PC-3 (cell line): ENCODE data around the gene NEK8. TPM values are rescaled to one million over a fixed set of nuclear protein-coding genes. Genes with fewer than 3 reads are reported as not detected.

Experiments
- ATAC-seq: fragments of 200-7000 bp; cut with Tn5 transposase; 2 replicates; pipeline ENCODE4 v1.9.1; 2020; ENCODE audit warnings: mild to moderate bottlenecking, moderate library complexity
- BruUV-seq: library from RNA; stranded (reverse); fragments of 400-500 nt; replicated peaks from 2 replicates; lab custom pipeline; 2021; lab: Mats Ljungman, UMichigan
- CTCF ChIA-PET: fragments of 300-600 bp; sonication (Branson Sonifier 250); formaldehyde crosslinking; loops from one replicate; lab custom pipeline; 2022; ENCODE audit warnings: antibody characterized with exemption; lab: Charles Lee
- POLR2A ChIA-PET: fragments of 300-600 bp; sonication (Branson Sonifier 250); formaldehyde crosslinking; loops from one replicate; lab custom pipeline; 2022; ENCODE audit warnings: antibody characterized with exemption; ENCODE audit not compliant: unreplicated experiment; lab: Charles Lee
- DNase-seq: peaks from one replicate; pipeline ENCODE4 v3.0.0-alpha.2; 2015
- H2AFZ ChIP-seq: fragments of 300-600 bp; sonication (generic); 2 replicates; pipeline ENCODE4 v1.6.0; 2016; ENCODE audit warnings: antibody characterized with exemption, low read length
- H3F3A ChIP-seq: fragments of 300-600 bp; sonication (generic); one replicate; pipeline ENCODE4 v1.6.0; 2017; ENCODE audit warnings: antibody characterized with exemption, low read length, control low read depth, mild to moderate bottlenecking; ENCODE audit not compliant: unreplicated experiment
- H3K27ac ChIP-seq: fragments of 300-600 bp; sonication (generic); 2 replicates; pipeline ENCODE4 v1.5.1; 2016; ENCODE audit warnings: mild to moderate bottlenecking, low read length
- H3K27me3 ChIP-seq: fragments of 300-600 bp; sonication (generic); 2 replicates; pipeline ENCODE4 v1.6.1; 2016; ENCODE audit warnings: low read length, mixed read lengths
- H3K36me3 ChIP-seq: fragments of 300-600 bp; sonication (generic); 2 replicates; pipeline ENCODE4 v1.6.1; 2016; ENCODE audit warnings: low read depth, mixed run types, low read length, mixed read lengths
- H3K4me1 ChIP-seq: fragments of 300-600 bp; sonication (generic); 2 replicates; pipeline ENCODE4 v1.5.1; 2016; ENCODE audit warnings: low read length; ENCODE audit not compliant: insufficient read depth
- H3K4me2 ChIP-seq: fragments of 300-600 bp; sonication (generic); 2 replicates; pipeline ENCODE4 v1.6.0; 2016; ENCODE audit warnings: low read length
- H3K4me3 ChIP-seq: fragments of 300-600 bp; sonication (generic); 2 replicates; pipeline ENCODE4 v1.5.1; 2016; ENCODE audit warnings: mild to moderate bottlenecking, low read length, mixed read lengths
- H3K79me2 ChIP-seq: fragments of 300-600 bp; sonication (generic); 2 replicates; pipeline ENCODE4 v1.6.1; 2017; ENCODE audit warnings: low read length, mixed read lengths
- H3K9ac ChIP-seq: fragments of 300-600 bp; sonication (generic); 2 replicates; pipeline ENCODE4 v1.6.0; 2016; ENCODE audit warnings: mild to moderate bottlenecking, low read length
- H3K9me2 ChIP-seq: fragments of 300-600 bp; sonication (generic); replicated peaks from 2 replicates; pipeline ENCODE4 v1.6.1; 2016; ENCODE audit warnings: mixed run types, low read length, mixed read lengths
- H3K9me3 ChIP-seq: fragments of 300-600 bp; sonication (generic); 2 replicates; pipeline ENCODE4 v1.6.1; 2016; ENCODE audit warnings: low read length, mixed read lengths
- H4K20me1 ChIP-seq: fragments of 300-600 bp; sonication (generic); 2 replicates; pipeline ENCODE4 v1.6.1; 2016; ENCODE audit warnings: low read length, mixed read lengths
- EZH2 ChIP-seq: fragments of 300-600 bp; sonication (generic); IDR thresholded peaks from one replicate; pipeline ENCODE4 v1.6.1; 2017; ENCODE audit warnings: antibody characterized with exemption, mild to moderate bottlenecking, low read length; ENCODE audit not compliant: unreplicated experiment
- EZH2phosphoT487 ChIP-seq: fragments of 300-600 bp; sonication (generic); IDR thresholded peaks from 2 replicates; pipeline ENCODE4 v1.6.1; 2018; ENCODE audit warnings: mild to moderate bottlenecking, antibody characterized with exemption, low read length, borderline replicate concordance
- intact Hi-C: fragments of 100-400 bp; cut with micrococcal nuclease; formaldehyde crosslinking; loops from 2 replicates; pipeline ENCODE4 v1.9.0; 2023
- total RNA-seq: library from RNA; depleted of rRNA; stranded (reverse); fragments of >200 nt; gene quantifications from 2 replicates; pipeline ENCODE4 v1.2.3, GENCODE V29; 2014
- TF ChIP-seq, protein P1 (sequence below): fragments of 300-600 bp; sonication (generic); conservative IDR thresholded peaks from 2 replicates; pipeline ENCODE4 v1.5.1; 2017; ENCODE audit warnings: antibody characterized with exemption, low read depth, mild to moderate bottlenecking, low read length

NEK8 gene
- total RNA-seq, 1 experiment from 2014 or later: 2.4 TPM

DNA sequence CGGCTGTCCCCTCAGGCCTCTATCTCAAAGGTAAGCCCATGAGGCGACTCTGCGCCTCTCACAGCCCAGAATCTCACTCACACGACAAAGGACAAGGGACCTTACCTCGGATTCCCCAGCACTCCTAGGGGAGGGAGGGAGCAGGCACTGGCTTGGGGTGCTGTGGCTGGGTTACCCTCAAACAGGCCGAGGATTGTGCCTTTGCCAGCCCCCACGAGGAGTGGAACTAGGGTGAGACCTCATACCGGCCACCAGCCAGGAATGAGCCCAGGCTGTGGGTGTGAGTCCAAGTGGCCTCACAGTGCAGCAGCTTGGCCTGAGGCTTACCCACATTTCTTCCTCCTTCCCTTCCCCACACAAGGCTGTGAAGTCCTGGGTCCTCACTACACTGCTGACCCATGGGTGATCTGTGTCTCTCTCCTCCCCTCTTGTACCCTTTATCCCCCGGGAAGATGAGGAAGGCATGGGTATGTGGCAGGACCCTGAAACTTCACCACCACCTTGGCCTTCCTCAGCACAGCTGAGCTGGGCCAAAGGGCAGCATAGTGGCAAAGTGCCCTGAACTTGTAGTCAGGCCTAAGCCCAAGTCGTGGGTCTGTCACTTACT is 22.8 kb upstream of the NEK8 start:
- POLR2A ChIA-PET: no interaction called here
- no peaks in the 10 kb centered on the region for H3K27me3 ChIP-seq
- TF ChIP-seq EZH2phosphoT487: no peak
- TF ChIP-seq, protein P1, sequence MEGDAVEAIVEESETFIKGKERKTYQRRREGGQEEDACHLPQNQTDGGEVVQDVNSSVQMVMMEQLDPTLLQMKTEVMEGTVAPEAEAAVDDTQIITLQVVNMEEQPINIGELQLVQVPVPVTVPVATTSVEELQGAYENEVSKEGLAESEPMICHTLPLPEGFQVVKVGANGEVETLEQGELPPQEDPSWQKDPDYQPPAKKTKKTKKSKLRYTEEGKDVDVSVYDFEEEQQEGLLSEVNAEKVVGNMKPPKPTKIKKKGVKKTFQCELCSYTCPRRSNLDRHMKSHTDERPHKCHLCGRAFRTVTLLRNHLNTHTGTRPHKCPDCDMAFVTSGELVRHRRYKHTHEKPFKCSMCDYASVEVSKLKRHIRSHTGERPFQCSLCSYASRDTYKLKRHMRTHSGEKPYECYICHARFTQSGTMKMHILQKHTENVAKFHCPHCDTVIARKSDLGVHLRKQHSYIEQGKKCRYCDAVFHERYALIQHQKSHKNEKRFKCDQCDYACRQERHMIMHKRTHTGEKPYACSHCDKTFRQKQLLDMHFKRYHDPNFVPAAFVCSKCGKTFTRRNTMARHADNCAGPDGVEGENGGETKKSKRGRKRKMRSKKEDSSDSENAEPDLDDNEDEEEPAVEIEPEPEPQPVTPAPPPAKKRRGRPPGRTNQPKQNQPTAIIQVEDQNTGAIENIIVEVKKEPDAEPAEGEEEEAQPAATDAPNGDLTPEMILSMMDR: no peak
- TF ChIP-seq EZH2: no peak
- no peak overlapping the region for H3K4me2 ChIP-seq
- no peaks in the 10 kb centered on the region; the same call in 1 of the 2 replicates for H3K4me1 ChIP-seq
- no peaks in the 10 kb centered on the region for H4K20me1 ChIP-seq
- no peak overlapping the region for H3K27ac ChIP-seq
- H3F3A ChIP-seq: no peaks in the 10 kb centered on the region
- H2AFZ ChIP-seq: no peak overlapping the region
- no peak for ATAC-seq
- intact Hi-C loops: no loop called here
- CTCF ChIA-PET: no interaction called here
- no peaks in the 10 kb centered on the region for H3K9me2 ChIP-seq
- no peak for DNase-seq
- no peak overlapping the region for H3K4me3 ChIP-seq
- no peak overlapping the region for H3K9ac ChIP-seq
- H3K9me3 ChIP-seq: no peaks in the 10 kb centered on the region
- no peaks in the 10 kb centered on the region for H3K36me3 ChIP-seq
- H3K79me2 ChIP-seq: no peaks in the 10 kb centered on the region
- BruUV-seq: no TSS peak

DNA sequence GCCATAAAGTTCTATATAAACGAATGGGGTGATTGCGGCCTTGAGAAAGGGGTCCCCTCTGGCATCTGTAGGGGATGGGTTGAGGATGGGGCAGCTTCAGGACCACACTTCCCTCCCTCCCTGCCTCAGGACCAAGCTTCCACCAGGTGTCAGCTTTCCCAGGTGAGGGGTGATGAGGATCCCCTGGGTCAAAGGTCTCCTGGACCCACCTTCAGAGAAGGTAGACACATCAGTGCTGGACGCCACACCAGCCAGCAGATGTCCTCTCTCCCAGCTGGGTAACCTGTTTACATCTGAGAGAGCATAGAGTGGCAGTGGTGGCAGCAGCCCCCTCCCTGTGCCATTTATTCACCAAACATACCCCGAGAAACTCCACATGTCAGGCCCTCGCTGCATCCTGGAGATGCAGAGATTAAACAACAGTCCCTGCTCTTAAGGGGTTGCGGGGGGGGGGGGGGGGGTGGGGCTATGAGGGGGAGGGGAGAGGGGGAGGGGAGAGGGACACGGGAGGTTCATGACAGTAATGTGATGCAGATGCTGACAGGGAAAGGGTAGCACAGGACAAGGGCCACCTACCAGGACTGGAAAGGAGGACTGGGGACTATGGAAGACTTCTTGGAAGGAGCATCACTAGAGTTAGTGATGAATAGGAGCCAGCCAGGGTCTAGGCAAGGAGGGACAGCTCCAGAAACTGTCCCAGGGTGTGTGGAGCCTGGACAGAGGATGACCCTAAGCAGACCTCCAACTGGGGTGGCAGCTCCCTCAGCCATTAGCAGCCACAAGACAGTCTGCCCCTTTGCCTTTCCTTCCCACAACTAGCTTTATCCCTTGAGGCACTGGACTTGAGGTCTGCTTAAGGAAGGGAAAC is 21.9 kb upstream of the NEK8 start:
- POLR2A ChIA-PET: interaction anchor here (0.8 kb wide), 1 partner anchor 1287 kb away, joined by 3 read pairs; no protein-coding TSS in a partner anchor
- no peak overlapping the region for H3K27ac ChIP-seq

More for the DNA sequence above, 21.9 kb upstream of the NEK8 start:
- no peak for ATAC-seq
- Histone ChIP-seq H2AFZ (no peak overlapping the region), H3F3A (no peaks in the 10 kb centered on the region), H3K79me2 (no peaks in the 10 kb centered on the region), H4K20me1 (no peaks in the 10 kb centered on the region), H3K4me1 (no peaks in the 10 kb centered on the region; the same call in 1 of the 2 replicates), H3K9me3 (no peaks in the 10 kb centered on the region), H3K27me3 (no peaks in the 10 kb centered on the region), H3K4me3 (no peak overlapping the region), H3K36me3 (no peaks in the 10 kb centered on the region), H3K9me2 (no peaks in the 10 kb centered on the region), H3K4me2 (no peak overlapping the region), H3K9ac (no peak overlapping the region)
- no TSS peak for BruUV-seq
- CTCF ChIA-PET: no interaction called here
- TF ChIP-seq, protein P1: no peak
- no peak for TF ChIP-seq EZH2
- no peak for TF ChIP-seq EZH2phosphoT487
- no peak for DNase-seq
- intact Hi-C loops: no loop called here
